Stomach (tissue), 9 donors: ENCODE data around the gene TMOD1. TPM values are rescaled to one million over a fixed set of nuclear protein-coding genes. Genes with fewer than 3 reads are reported as not detected.

ENCODE experiments used
- DNase-seq, 2 donors: peaks; one replicate each; pipeline versions ENCODE4 v3.0.0 to v3.0.0-alpha.2; 2013 to 2019
- H3K27ac ChIP-seq, 5 donors: fragments of 200-600 bp in 4 of 5; sonication (generic) in 4 of 5; one replicate each; pipeline ENCODE4 v1.5.1; 2013 to 2019; ENCODE audit warnings: mild to moderate bottlenecking in 1 of 5, moderate library complexity in 1 of 5
- H3K27me3 ChIP-seq, 3 donors: fragments of 200-600 bp; sonication (generic); one replicate each; pipeline ENCODE4 v1.5.1; 2017 to 2019; ENCODE audit warnings: mixed run types in 1 of 3
- H3K36me3 ChIP-seq, 4 donors: fragments of 200-600 bp; sonication (generic); 1 replicate in 3 of 4; 2 replicates in 1 of 4; pipeline ENCODE4 v1.5.1; 2016 to 2019
- H3K4me1 ChIP-seq, 4 donors: fragments of 200-600 bp; sonication (generic); one replicate each; pipeline ENCODE4 v1.5.1; 2016 to 2019
- H3K4me3 ChIP-seq, 4 donors: fragments of 200-600 bp; sonication (generic) in 3 of 4; one replicate each; pipeline ENCODE4 v1.5.1; 2016 to 2019; ENCODE audit warnings: mild to moderate bottlenecking in 1 of 4
- H3K9me3 ChIP-seq, 4 donors: fragments of 200-600 bp; sonication (generic); one replicate each; pipeline ENCODE4 v1.5.1; 2016 to 2019
- CTCF ChIP-seq, 7 experiments: fragments of 450-650 bp in 4 of 7; fragments of 200-600 bp in 3 of 7; sonication (generic) in 3 of 7; IDR thresholded peaks; one replicate each; pipeline ENCODE4 v1.5.1; 2016 to 2019; ENCODE audit warnings: antibody characterized with exemption in 7 of 7, control low read depth in 2 of 7, mild to moderate bottlenecking in 1 of 7
- EP300 ChIP-seq: sonication (generic); formaldehyde crosslinking; IDR thresholded peaks from one replicate; pipeline ENCODE4 v1.6.1; 2017; ENCODE audit warnings: antibody characterized with exemption
- POLR2A ChIP-seq, 4 donors: fragments of 450-650 bp; IDR thresholded peaks; one replicate each; pipeline ENCODE4 v1.6.1; 2016; ENCODE audit warnings: antibody characterized with exemption in 4 of 4, control low read depth in 2 of 4, mild to moderate bottlenecking in 1 of 4, moderate library complexity in 1 of 4
- POLR2AphosphoS5 ChIP-seq, 3 donors: sonication (generic); formaldehyde crosslinking; IDR thresholded peaks; one replicate each; pipeline ENCODE4 v1.6.1; 2016; ENCODE audit warnings: antibody characterized with exemption in 3 of 3
- WGBS, 5 donors: extraction: QIAGEN DNeasy Blood & Tissue Kit in 3 of 5; methylation state at CpG; one replicate each; pipeline versions ENCODE4 v1.1.5 to v1.1.7; 2013 to 2018; 5-methylcytosine and 5-hydroxymethylcytosine counted together
- intact Hi-C: fragments of 100-400 bp; cut with DNase I; formaldehyde crosslinking; loops from one replicate; pipeline ENCODE4 v1.15.1; 2023; ENCODE audit warnings: low total_unique reads
- polyA plus RNA-seq, 3 donors: library from polyadenylated mRNA; stranded (reverse); fragments of 200-250 nt; gene quantifications; one replicate each; pipeline ENCODE4 v1.2.3, GENCODE V29; 2013
- total RNA-seq, 5 donors: library from RNA; depleted of rRNA; stranded (reverse); fragments of >200 nt; gene quantifications; one replicate each; pipeline versions ENCODE4 v1.1.0 to v1.2.3, GENCODE V29; 2014 to 2016
- donor health status: healthy with polysubstance abuse.
- donor health status: Bipolar disorder and iron deficiency.
- donor health status: healthy.

TMOD1 gene
- total and polyA plus RNA-seq, 8 donors = 4.6 to 34.8 (median 11.2) TPM

GRCh38 chr9:97545486-97545885, 44.0 kb downstream of the TMOD1 start:
- intact Hi-C loops = no loop called here
- Histone ChIP-seq H3K9me3 (no peaks in the 10 kb centered on the region), H3K27me3 (no peaks in the 10 kb centered on the region), H3K4me3 (no peak overlapping the region), H3K27ac (no peak overlapping the region), H3K36me3 (peaks cover 0 to 31% (median 24%) of the 10 kb centered on the region in 4 donors), H3K4me1 (peaks cover 0 to 12% (median 5%) of the 10 kb centered on the region in 4 donors)
- WGBS, 5 donors = 51 to 58% (median 55%) methylated on average over 8 of the region's 8 CpGs
- TF ChIP-seq POLR2A (IDR thresholded peaks at IDR 0.05) (no peak), EP300 (no peak), POLR2AphosphoS5 (IDR thresholded peaks at IDR 0.05) (no peak), CTCF (IDR thresholded peaks at IDR 0.05) (no peak)
- DNase-seq = no peak

GRCh38 chr9:97547098-97547829, 45.8 kb downstream of the TMOD1 start:
- DNase-seq = no peak
- no peak overlapping the region for H3K4me3 ChIP-seq
- peaks cover 0 to 8% (median 1%) of the 10 kb centered on the region in 4 donors for H3K4me1 ChIP-seq
- H3K36me3 ChIP-seq = peaks cover 0 to 31% (median 24%) of the 10 kb centered on the region in 4 donors
- H3K27ac ChIP-seq = no peak overlapping the region
- H3K27me3 ChIP-seq = no peaks in the 10 kb centered on the region
- TF ChIP-seq EP300 = no peak
- no peak for TF ChIP-seq CTCF (IDR thresholded peaks at IDR 0.05)
- TF ChIP-seq POLR2A (IDR thresholded peaks at IDR 0.05) = no peak
- TF ChIP-seq POLR2AphosphoS5 (IDR thresholded peaks at IDR 0.05) = no peak
- H3K9me3 ChIP-seq = no peaks in the 10 kb centered on the region
- intact Hi-C loops = no loop called here
- 82 to 89% (median 85%) methylated on average over 3 of the region's 3 CpGs for whole genome bisulfite sequencing, 5 donors

- H3K36me3 ChIP-seq = peaks cover under 1 to 37% (median 29%) of the 10 kb centered on the region in 4 donors
- no peak overlapping the region for H3K4me3 ChIP-seq
- 74 to 96% (median 85%) methylated on average over 5 of the region's 5 CpGs for WGBS, 5 donors
- intact Hi-C loops = no loop called here
- H3K4me1 ChIP-seq = no peaks in the 10 kb centered on the region
- H3K27me3 ChIP-seq = no peaks in the 10 kb centered on the region
- no peak overlapping the region for H3K27ac ChIP-seq
- no peaks in the 10 kb centered on the region for H3K9me3 ChIP-seq
- no peak for DNase-seq
- TF ChIP-seq CTCF (IDR thresholded peaks at IDR 0.05) (no peak), POLR2A (IDR thresholded peaks at IDR 0.05) (no peak), POLR2AphosphoS5 (IDR thresholded peaks at IDR 0.05) (no peak), EP300 (no peak)
Measured at GRCh38 chr9:97548379-97548778, 46.9 kb downstream of the TMOD1 start.

- no peak for DNase-seq
- TF ChIP-seq POLR2A (IDR thresholded peaks at IDR 0.05) = no peak
- no peak for TF ChIP-seq CTCF (IDR thresholded peaks at IDR 0.05)
- TF ChIP-seq POLR2AphosphoS5 (IDR thresholded peaks at IDR 0.05) = no peak
- no peak for TF ChIP-seq EP300
- Histone ChIP-seq H3K9me3 (no peaks in the 10 kb centered on the region), H3K27me3 (no peaks in the 10 kb centered on the region), H3K27ac (no peak overlapping the region), H3K36me3 (peaks cover 5 to 43% (median 35%) of the 10 kb centered on the region in 4 donors), H3K4me1 (no peaks in the 10 kb centered on the region), H3K4me3 (no peak overlapping the region)
- WGBS, 5 donors = 79 to 92% (median 88%) methylated on average over 3 of the region's 3 CpGs
- intact Hi-C loops = no loop called here
Measured at GRCh38 chr9:97548819-97549540, 47.5 kb downstream of the TMOD1 start.
